NCI-H2196 treated with DMSO at 0.1 percent for 48 hours (cell line): ENCODE measurements around the gene MOCS1.
"Not testable (repeated sequence)": the region's sequence is repeated elsewhere in the genome, so short reads cannot be mapped to it uniquely, and the experiment has no call there.

ENCODE experiments used
- DNase-seq: peaks from one replicate; lab custom pipeline; 2025; ENCODE audit not compliant: unreplicated experiment; lab: John Stamatoyannopoulos, UW

The MOCS1 gene

GRCh38 chr6:39934131-39934757 lies at the start of gene MOCS1:
TSS of gene MOCS1 (minus strand) at chr6:39934462. CDS start at chr6:39934417, 45 bp downstream.
- peak; percentile 49 for DNase-seq

DNA sequence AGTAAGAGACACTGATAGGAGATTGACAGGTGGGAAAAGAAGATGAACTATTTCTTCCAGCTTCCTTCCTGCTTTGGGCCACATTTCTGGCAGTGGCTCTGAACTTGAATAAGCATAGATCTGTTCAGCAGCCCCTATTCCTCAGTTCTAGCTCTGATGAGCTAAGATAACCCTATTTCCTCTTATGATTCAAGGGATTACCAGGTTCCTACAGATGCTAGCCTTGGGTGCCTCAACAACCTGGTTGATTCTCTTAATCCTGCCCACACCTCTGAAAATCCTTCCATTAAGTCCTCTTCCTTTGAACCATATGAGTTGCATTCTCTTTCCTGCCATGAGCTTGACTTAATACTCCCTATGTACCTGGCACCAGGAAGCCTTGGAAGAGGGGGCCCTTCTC lies 49.8 kb upstream of the MOCS1 start:
- DNase-seq = no peak

DNA sequence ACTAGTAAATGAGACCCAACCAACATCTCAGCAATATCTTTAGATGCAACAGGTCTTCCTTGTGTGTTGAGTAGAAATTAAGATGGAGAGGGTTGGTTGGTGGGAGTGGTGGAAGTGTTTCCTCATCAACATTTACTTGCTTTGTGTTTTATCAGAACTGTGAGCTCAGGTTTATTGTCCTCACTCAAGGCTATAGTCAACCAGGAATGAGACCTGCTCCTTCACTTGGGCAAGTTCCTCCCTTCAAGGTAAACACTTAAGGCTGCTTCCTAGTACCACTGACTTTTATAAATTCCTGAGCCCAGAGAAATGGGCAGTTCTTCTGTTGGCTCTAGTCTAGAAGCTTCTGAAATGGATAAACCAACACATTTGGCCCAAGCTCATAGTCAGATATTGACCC lies 48.9 kb upstream of the MOCS1 start:
- no peak for DNase-seq

- no peak for DNase-seq
Observed at GRCh38 chr6:39982720-39983119, 48.5 kb upstream of the MOCS1 start.

DNA sequence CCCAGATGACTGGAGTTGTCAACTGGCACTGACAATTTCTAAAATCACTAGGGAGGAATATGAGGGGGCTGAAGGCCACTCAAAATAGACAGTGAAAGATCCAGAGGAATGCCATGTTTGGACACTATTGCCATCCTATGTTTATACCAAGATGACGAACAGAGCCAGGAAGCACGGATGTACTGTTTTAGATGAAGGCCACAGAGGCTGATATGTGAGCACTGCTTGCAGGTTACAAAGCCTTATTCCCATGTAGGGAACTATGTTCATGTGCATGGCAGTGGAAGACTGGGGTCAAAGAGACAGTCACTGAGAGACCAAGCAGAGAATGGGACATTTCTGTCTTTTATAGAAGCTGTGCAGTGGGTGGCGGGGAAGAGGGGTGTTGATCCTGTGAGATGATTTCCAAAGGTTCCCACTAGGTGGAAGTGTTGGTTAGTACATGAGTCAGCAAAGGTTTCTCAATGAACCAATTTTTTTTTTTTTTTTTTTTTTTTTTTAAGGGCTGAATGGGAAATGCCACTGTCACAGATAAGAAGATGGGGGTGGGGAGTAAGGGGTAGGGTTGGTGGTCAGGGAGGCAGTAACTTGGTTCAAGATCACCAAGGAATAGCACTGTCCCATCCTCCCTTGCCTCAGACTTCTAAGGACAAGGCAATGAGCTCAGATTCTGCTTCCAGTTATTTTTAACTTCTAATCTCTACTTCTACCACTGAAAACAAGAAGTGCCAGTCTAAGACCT lies 46.7 kb upstream of the MOCS1 start:
- DNase-seq = no peak

DNA sequence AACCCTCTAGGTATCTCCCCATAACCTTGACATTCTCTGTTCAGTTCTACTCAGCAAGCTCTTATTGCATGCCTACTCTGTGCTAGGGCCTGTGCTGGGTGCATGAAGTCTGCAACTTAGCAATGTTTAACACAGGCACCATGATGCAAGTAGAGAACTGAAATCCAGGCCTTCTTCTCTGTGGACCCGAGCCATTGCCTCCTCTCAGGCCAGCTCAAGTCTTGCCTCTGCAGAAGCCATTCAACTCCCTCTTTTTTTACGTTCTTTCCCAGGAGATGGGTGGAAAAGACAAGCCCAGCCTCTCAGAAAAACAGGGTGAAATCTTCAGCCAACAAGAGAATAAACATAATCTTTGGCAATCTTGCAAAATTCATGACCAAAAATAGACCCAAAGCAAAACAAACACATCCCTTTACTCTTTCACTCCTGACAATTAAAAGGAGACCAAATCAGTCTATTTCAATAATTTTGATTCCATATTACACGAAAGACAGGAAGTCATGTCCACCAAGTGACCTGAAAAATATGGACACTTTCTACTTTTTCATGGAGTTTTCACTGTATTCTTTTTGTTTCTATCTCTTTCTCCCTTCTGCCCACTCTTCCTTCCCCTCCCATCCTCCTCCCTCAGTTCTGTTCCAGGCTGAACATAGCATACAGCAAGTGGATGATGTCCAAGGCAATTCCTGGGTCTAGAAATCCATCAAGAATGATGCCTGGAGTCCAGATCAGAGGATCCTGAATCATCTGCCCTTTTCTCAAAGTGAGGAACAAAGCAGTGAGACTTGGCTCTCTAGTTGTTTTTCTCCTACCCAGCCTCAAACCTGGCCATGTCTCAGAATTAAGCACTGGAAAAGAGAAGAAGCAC lies 45.4 kb upstream of the MOCS1 start:
- DNase-seq = no peak

GRCh38 chr6:39978240-39978639 lies 44.0 kb upstream of the MOCS1 start:
- no peak for DNase-seq

- no peak for DNase-seq
Observed at GRCh38 chr6:39973661-39974060, 39.4 kb upstream of the MOCS1 start.

DNA sequence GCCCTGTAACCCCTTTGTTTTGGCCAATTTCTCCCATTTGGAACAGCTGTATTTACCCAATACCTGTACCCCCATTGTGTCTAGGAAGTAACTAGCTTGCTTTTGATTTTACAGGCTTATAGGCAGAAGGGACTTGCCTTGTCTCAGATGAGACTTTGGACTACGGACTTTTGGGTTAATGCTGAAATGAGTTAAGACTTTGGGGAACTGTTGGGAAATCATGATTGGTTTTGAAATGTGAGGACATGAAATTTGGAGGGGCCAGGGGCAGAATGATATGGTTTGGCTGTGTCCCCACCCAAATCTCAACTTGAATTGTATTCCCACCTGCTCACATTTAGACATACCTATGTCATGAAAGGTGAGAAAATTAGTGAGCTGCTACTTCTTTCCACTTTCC lies 38.5 kb upstream of the MOCS1 start:
- DNase-seq = not testable (repeated sequence)

- DNase-seq = not testable (repeated sequence)
Observed at GRCh38 chr6:39971131-39971530, 36.9 kb upstream of the MOCS1 start.

- no peak for DNase-seq
Observed at GRCh38 chr6:39965751-39966150, 31.5 kb upstream of the MOCS1 start.

DNA sequence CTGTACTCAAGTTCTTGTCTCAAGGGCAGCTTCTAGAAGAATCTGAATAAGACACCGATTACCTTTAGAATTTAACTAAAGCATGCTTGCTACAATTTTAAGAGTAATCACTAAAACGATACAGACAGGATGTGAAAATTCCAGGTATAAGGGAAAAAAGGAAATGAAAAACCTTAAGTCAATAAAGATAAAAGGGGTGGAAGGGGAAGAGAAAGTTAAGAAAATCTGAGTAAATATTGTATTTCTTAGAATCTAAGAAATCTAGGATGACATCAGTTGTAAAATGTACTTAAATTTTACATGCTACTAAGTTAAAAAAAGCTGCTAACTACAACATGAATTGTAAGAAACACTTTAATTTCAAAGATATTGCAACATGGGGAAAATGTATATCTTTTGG lies 30.3 kb upstream of the MOCS1 start:
- DNase-seq = no peak

DNA sequence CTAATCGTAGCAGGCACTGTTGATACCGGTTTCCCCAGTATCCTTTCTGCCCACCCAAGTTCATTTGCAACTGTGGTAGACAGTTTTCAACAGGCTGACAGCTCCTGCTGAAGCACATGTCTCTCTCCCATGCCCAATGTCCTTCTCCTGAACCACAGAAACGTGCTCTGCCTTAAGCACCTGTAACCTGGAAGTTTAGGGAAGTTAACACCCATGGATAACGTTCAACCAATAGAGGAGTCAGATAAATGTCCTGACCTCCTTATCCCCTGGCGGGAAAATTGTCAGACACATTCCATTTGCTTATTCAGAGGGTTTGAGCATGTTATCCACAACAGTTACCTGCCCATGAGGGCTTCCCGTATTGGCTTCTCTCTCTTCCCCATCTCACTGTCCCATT lies 29.8 kb upstream of the MOCS1 start:
- DNase-seq = no peak

- DNase-seq = no peak
Observed at GRCh38 chr6:39962831-39963230, 28.6 kb upstream of the MOCS1 start.

DNA sequence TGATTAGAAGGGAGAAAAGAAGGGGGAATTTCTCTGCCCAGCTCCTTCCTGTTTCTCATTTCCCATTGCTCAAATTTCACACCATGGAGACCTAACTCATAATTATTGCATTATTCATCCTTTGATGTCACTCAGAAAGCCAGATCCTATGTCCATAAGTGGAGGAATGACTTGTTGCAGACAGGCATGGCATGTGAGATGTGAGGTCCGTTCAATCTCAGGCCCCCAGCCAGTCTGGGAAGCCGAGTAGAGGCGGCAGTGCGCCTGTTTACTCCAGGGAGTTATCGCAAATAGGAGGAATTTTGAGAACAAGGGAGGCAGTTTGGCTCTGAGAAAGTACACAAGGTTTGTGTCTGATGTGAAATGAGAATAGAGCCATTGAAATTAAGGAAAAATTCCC lies 26.9 kb upstream of the MOCS1 start:
- DNase-seq = no peak

DNA sequence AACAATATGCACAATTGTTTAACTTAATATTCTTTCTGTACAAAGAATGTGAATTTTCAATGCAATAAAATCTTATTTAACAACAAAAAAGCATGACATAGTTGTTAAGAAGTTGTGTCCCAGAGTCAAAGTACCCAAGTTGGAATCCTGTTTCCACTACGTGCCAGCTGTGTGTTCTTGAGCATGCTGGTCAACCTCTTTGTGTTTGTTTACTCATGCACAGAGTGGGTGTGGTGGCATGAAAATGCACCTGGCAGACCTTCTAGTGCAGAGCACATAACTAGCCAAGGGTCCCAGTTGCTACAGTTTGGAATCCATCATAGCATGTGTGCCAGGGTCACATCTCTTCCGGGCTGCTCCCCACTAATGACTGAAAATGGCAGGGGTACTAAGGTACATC lies 24.7 kb upstream of the MOCS1 start:
- no peak for DNase-seq

DNA sequence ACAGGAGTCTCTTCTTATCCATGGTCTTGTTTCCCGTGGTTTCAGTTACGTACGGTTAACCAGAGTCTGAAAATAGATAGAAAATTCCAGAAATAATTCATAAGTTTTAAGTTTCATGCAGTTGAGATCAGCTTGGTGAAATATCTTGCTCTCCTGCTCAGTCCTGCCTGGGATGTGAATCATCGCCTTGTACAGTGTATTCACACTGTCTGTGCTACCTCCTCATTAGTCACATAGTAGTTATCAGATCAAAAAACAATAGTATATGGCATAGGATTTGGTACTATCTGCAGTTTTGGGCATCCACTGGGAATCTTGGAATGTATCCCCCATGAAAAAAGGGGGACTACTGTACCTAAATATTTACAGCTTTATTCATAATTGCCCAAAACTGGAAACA lies 22.7 kb upstream of the MOCS1 start:
- DNase-seq = no peak

DNA sequence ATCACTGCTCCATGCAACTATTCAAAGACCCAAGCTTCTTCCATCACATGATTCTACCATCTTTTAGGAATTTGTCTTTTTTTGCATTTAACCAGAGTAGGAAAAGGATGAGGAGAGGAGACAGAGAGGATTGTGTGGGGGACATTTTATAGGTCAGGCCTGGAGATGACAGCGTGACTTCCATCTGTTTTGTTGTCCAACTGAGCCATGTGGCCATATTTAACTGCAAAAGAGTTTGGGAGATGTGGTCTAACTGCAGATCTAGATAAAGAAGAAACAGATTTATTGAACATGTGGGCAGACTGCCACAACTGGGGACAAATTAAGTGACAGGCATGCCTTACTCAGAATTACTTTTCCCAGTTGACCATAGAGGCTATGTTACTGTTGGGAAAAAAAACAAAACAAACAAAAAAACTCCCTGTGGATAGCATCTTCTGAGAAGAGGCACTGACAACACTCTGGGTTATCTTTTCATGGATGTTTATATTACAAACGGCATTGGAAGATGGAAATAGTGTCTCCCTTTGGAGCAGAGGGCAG lies 18.9 kb upstream of the MOCS1 start:
- no peak for DNase-seq

GRCh38 chr6:39952167-39952566 lies 17.9 kb upstream of the MOCS1 start:
- no peak for DNase-seq

DNA sequence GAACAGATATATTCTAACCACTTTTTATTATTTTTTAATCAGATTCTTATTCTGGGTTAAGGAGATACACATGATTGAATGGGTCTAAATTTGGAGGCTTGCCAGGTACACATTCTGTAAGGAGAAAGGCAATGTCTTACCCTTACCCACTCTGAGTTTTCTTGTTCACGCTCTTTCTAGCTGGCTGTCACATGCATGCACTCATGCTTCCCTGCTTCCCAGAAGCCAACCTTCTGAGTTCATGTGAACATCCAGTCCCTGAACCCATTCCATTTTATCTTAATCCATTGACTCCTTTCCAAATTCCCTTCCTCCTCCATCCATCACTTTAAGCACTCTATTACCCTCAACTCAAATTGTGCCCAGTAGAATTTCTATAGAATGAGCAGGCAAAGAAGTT lies 17.5 kb upstream of the MOCS1 start:
- no peak for DNase-seq

DNA sequence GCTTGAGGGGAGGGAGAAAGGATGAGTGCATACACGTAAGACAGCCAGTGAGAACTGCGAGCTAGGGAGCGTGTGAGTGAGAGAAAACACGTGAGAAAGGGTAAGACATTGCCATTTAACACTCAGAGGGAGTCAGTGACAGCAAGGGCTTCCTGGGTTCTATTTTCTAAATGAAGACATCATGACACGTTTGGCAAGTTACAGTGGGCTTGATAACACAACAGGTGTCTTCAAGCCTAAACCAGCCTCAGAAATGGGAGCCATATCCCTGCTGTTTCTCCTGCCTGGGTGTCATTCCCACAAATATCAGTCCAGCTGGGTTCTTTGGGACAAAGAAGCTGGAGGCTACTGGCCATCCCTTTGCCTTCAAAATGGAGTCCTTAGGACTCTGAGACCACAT lies 16.9 kb upstream of the MOCS1 start:
- DNase-seq = no peak
